ENCODE data around the gene DENND1C.

- no peak for TF ChIP-seq POLR2A (IDR thresholded peaks at IDR 0.05)
- TF ChIP-seq CTCF (IDR thresholded peaks at IDR 0.05): no peak
- TF ChIP-seq EP300 (IDR thresholded peaks at IDR 0.05): no peak
Observed at GRCh38 chr19:6453951-6454565, 27.5 kb downstream of the DENND1C start.
